NCI-H460 (cell line): Measurements from ENCODE around the gene P2RX7. TPM values are rescaled to one million over a fixed set of nuclear protein-coding genes. Genes with fewer than 3 reads are reported as not detected.
"Not testable (repeated sequence)": the region's sequence is repeated elsewhere in the genome, so short reads cannot be mapped to it uniquely, and the experiment has no call there.

Experiments
- DNase-seq: peaks from one replicate; pipeline ENCODE4 v3.0.0-alpha.2; 2016; ENCODE audit warnings: low read depth; ENCODE audit errors: extremely low read depth
- total RNA-seq: library from RNA; depleted of rRNA; stranded (reverse); fragments of >200 nt; shearing (Covaris generic); gene quantifications from 2 replicates; pipeline ENCODE4 v1.2.3, GENCODE V29; 2014

P2RX7 gene
- total RNA-seq, 1 experiment from 2014 or later: 1.2 TPM

- DNase-seq: no peak
Measured at GRCh38 chr12:121167951-121168350, 35.3 kb downstream of the P2RX7 start.

GRCh38 chr12:121170151-121170550 lies 37.5 kb downstream of the P2RX7 start:
- DNase-seq: no peak

- DNase-seq: no peak
Measured at GRCh38 chr12:121170611-121171260, 38.1 kb downstream of the P2RX7 start.

GRCh38 chr12:121172145-121172544 lies 39.5 kb downstream of the P2RX7 start:
- DNase-seq: no peak

- DNase-seq: no peak
Measured at GRCh38 chr12:121175383-121176119, 42.9 kb downstream of the P2RX7 start.

GRCh38 chr12:121176826-121177529 lies 44.3 kb downstream of the P2RX7 start:
- no peak for DNase-seq

- DNase-seq: peak; percentile 6
Measured at GRCh38 chr12:121181181-121181580, 48.5 kb downstream of the P2RX7 start.

GRCh38 chr12:121182222-121182893 lies 49.7 kb downstream of the P2RX7 start:
- no peak for DNase-seq

- no peak for DNase-seq
Measured at GRCh38 chr12:121184425-121184824, 51.7 kb downstream of the P2RX7 start.

GRCh38 chr12:121184984-121185889 lies 52.6 kb downstream of the P2RX7 start:
- no peak for DNase-seq

- DNase-seq: no peak
Measured at GRCh38 chr12:121186826-121187225, 54.1 kb downstream of the P2RX7 start.

GRCh38 chr12:121187501-121187900 lies 54.8 kb downstream of the P2RX7 start:
- no peak for DNase-seq

- no peak for DNase-seq
Measured at GRCh38 chr12:121188227-121188626, 55.6 kb downstream of the P2RX7 start.

- no peak for DNase-seq
Measured at GRCh38 chr12:121189131-121189530, 56.5 kb downstream of the P2RX7 start.

- no peak for DNase-seq
Measured at GRCh38 chr12:121189619-121190155, 57.0 kb downstream of the P2RX7 start.

GRCh38 chr12:121190523-121191031 lies 57.9 kb downstream of the P2RX7 start:
- DNase-seq: no peak

GRCh38 chr12:121191151-121191550 lies 58.5 kb downstream of the P2RX7 start:
- DNase-seq: no peak

- no peak for DNase-seq
Measured at GRCh38 chr12:121196902-121197301, 64.2 kb downstream of the P2RX7 start.

- DNase-seq: no peak
Measured at GRCh38 chr12:121198949-121199348, 66.3 kb downstream of the P2RX7 start.

GRCh38 chr12:121201140-121201539 lies 68.5 kb downstream of the P2RX7 start:
- not testable (repeated sequence) for DNase-seq
